GM21619 (cell line): Measurements from ENCODE around the gene LGALS1.

Experiments
- ATAC-seq: cut with Tn5 transposase; IDR thresholded peaks from one replicate; pipeline ENCODE4 v1.9.1; 2021; ENCODE audit not compliant: unreplicated experiment

The LGALS1 gene

GRCh38 chr22:37661160-37661924, 14.1 kb upstream of the LGALS1 start:
- ATAC-seq = no peak

- ATAC-seq = no peak
These were observed 13.4 kb upstream of the LGALS1 start for GRCh38 chr22:37662039-37662438.

- ATAC-seq = no peak
These were observed 11.8 kb upstream of the LGALS1 start for GRCh38 chr22:37663521-37664140.

GRCh38 chr22:37664249-37665101, 11.0 kb upstream of the LGALS1 start:
- no peak for ATAC-seq

- ATAC-seq = no peak
These were observed 9.9 kb upstream of the LGALS1 start for GRCh38 chr22:37665487-37665886.

- no peak for ATAC-seq
These were observed 5.8 kb upstream of the LGALS1 start for GRCh38 chr22:37669586-37669985.

GRCh38 chr22:37672206-37672919, 3.1 kb upstream of the LGALS1 start:
- no peak for ATAC-seq

GRCh38 chr22:37672920-37673455, 2.4 kb upstream of the LGALS1 start:
- no peak for ATAC-seq

- ATAC-seq = no peak
These were observed 1.2 kb upstream of the LGALS1 start for GRCh38 chr22:37674248-37674647.

GRCh38 chr22:37675930-37676735, 697 bp downstream of the LGALS1 start:
- ATAC-seq = no peak

- ATAC-seq = peak; percentile 52
These were observed 1.5 kb downstream of the LGALS1 start for GRCh38 chr22:37676736-37677492.

- ATAC-seq = no peak
These were observed 2.1 kb downstream of the LGALS1 start for GRCh38 chr22:37677493-37677974.

- ATAC-seq = no peak
These were observed 2.9 kb downstream of the LGALS1 start for GRCh38 chr22:37678372-37678771.

GRCh38 chr22:37679670-37680069, 4.2 kb downstream of the LGALS1 start:
- no peak for ATAC-seq

- no peak for ATAC-seq
These were observed 4.9 kb downstream of the LGALS1 start for GRCh38 chr22:37680191-37680851.

GRCh38 chr22:37681001-37681424, 5.6 kb downstream of the LGALS1 start:
- ATAC-seq = no peak

- ATAC-seq = no peak
These were observed 6.2 kb downstream of the LGALS1 start for GRCh38 chr22:37681556-37682049.
